ENCODE results near the gene COA4.

- TF ChIP-seq CTCF (IDR thresholded peaks at IDR 0.05) (no peak), SIN3A (IDR thresholded peaks at IDR 0.05; ENCODE audit: borderline replicate concordance, insufficient read depth, low read depth, low read length) (no peak), POLR2AphosphoS5 (IDR thresholded peaks at IDR 0.05; ENCODE audit: low read depth, low read length) (no peak), REST (IDR thresholded peaks at IDR 0.05; ENCODE audit: insufficient read depth in 1 of 2, low read depth in 2 of 2, low read length in 1 of 2) (no peak)
Measured at GRCh38 chr11:73888244-73888643, 11.6 kb upstream of the COA4 start.
